T-helper 1 cell treated with Interleukin-12 subunit alpha and Interleukin-12 subunit beta and Interleukin-4 antibody, amounts not matched to agents 30 ng/mL and 1 ng/mL, for 36 hours (primary cell): ENCODE measurements around the gene MPP3. TPM values are rescaled to one million over a fixed set of nuclear protein-coding genes. Genes with fewer than 3 reads are reported as not detected.
"Not testable (repeated sequence)": the region's sequence is repeated elsewhere in the genome, so short reads cannot be mapped to it uniquely, and the experiment has no call there.

Experiments
- intact Hi-C: fragments of 100-400 bp; cut with micrococcal nuclease; formaldehyde crosslinking; loops from one replicate; pipeline ENCODE4 v1.15.1; 2024
- total RNA-seq: library from RNA; stranded (reverse); gene quantifications from 2 replicates; pipeline ENCODE4 v1.2.3, GENCODE V29; 2022

Gene MPP3
- total RNA-seq: not detected in 2 replicates

GRCh38 chr17:43832976-43833829 lies at the start of gene MPP3:
Gene MPP3, minus strand, starts transcription at chr17:43833146. Its CDS starts 1,240 bp downstream, at chr17:43831906.
- intact Hi-C loops: loop anchor here (5.0 kb wide), 1 partner anchor 56 kb away; the partner anchor contains the start of gene DUSP3

GRCh38 chr17:43881758-43882505 lies 49.0 kb upstream of the MPP3 start:
- intact Hi-C loops: no loop called here

- intact Hi-C loops: no loop called here
These were observed 48.2 kb upstream of the MPP3 start for GRCh38 chr17:43881181-43881580.

DNA sequence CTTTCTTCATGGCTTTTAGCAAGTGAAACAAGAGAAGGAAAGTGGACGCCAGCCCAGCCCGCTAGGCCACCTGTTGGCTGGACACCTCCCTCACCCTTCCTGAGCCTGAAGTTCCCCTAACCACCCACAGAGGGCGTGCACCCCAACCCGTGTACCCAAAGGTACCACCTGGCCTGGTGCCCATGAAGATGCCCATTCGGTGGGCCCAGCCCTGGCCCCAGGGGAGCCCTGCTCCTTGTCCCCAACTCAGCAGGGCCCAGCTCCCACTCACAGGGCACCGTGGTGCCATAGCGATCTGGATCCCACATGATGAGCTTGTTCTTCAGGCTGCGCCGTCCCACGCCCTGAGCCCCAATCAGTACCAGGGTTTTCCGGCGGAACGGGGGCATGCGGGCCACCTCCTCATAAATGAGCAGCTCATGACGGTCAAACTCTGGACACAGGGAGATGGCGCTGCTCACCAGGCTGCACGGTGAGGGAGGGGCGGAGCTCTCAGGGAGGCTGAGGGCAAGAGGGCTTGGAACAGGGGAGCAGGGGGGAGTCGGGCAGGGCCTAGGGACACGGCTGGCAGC lies 47.6 kb upstream of the MPP3 start:
- intact Hi-C loops: no loop called here

- intact Hi-C loops: no loop called here
These were observed 46.9 kb upstream of the MPP3 start for GRCh38 chr17:43879723-43880419.

DNA sequence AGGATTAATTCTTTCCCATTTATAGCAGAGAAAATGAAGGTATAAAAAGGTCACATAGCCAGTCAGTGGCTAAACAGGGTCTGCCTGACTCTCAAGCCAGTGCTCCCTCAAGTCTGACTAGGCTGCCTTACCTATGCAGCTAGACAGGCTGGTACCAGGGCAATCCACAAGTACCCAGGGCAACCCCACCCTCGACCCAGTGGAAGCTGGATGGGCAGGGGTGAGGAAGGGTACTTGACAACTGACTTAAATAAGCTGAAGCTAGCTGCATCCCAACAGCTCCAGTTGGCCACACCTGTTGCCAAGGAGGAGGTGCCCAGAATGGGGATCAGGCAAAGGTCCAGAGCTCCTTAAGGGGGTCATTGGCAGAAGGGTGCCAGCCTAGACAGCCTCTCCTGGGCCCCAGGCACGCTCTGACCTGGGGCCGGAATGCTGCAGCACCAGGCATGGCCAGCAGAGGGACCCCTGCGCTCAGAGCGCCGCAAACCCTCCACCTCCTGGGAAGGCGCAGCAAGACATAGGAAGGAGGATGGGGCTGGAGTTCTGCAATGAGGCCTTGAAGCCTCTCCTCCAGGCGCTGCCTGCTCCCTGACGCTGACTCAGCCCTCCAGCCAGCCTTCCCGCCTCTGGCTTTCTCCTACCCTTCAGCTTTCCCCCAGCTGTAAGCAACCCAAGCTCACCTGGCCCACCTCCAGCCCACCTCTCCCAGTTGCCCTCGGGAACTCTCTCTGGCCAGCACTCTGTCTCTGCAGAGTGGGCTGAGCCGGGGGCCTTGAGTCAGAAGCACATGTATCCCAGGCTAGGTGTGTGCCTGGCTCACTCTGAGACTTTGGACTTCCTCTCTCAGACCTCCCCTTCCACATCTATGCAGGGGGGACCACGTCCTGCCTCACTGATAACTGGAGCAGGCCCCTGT lies 45.6 kb upstream of the MPP3 start:
- intact Hi-C loops: loop anchor here (1.0 kb wide), 2 partner anchors 117 to 163 kb away; no protein-coding TSS in a partner anchor

DNA sequence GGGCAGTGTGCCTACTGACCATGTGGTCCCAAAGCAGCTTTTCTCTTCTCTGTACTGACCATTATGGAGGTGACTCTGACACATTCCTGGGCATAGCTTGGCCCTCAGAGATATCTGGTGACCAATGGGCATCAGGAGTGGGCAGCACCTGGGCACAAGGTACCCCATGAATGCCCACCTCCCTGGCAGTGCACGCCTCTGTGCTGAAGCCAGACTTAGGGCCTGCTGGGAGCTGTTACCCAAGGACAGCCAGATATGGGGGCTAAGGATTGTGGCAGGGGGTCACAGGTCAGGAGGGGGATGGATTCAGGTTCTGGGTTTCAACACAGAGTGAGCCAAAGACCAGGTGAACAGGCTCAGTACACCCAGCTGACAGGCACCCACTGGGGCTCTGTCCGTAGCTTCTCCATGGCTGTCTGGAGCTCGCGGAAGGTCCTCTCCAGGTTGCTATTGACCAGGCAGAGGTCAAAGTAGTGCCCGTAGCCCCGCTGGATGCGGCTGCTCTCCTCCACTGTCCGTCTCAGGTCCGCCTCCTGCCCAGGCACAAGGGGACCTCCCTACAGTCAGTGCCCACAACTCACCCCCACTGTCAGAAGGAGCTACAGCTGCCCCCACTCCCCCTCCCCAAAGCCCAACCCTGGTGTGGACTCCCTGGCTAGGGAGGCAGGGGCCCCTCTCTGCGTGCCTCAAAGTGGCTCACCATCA lies 44.7 kb upstream of the MPP3 start:
- intact Hi-C loops: loop anchor here (1.0 kb wide), 2 partner anchors 118 to 164 kb away; no protein-coding TSS in a partner anchor

DNA sequence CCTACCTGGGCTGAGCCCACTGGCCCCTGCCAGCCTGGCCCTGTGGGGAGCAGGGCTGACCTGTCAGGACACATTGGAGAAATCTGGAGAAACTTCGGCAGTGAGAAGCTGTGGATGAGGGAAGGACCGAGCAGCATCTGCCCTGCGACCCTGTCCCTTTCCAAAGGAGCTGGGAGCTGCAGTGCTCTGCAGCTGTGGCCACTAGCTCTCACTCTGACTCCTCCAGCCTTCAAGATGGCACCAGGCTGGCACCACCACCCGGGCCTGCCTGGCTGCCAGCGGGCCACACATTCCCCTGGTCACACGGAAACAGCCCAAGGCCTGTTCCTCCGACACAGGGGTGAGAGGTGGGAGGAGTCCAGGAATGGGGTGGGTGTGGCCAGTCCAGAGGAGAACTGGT lies 44.1 kb upstream of the MPP3 start:
- intact Hi-C loops: no loop called here

- intact Hi-C loops: no loop called here
These were observed 42.7 kb upstream of the MPP3 start for GRCh38 chr17:43875476-43876147.

DNA sequence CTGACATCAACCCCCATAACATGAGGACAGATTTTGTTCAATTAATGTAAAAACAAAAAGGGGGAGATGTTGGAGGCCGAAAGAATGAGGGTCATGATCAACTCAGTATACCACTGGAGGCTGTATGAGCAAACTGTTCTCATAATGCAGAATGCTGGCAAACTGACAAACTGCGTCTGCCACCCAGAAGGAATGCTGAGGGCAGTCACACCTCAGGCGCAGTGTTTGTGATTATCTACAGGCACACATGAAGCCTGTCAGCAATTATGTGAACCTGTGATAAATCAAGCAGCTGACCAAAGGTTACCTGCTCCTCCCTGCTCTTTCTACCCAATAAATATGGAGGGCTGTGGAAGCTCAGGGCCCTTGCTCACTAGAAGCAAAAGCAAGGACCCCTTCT lies 41.3 kb upstream of the MPP3 start:
- intact Hi-C loops: no loop called here

DNA sequence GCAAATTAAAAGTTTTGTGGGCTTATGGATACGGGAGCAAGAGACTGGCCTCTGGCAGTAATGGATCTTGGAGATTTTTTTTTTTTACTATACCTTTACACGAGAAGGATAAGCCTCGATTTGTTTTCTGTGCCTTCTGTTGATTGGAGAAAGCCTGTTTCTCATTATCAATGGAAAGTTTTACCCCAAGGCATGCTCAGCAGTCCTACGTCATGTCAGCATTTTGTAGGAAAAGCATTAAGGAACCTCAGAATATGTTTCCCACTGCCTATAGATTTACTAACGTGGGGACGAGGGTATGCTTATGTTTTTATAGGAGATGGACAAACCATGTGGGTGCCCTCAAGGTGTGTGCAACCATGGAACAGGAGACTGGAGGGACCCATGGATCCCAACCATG lies 40.9 kb upstream of the MPP3 start:
- intact Hi-C loops: no loop called here

GRCh38 chr17:43873091-43873490 lies 40.1 kb upstream of the MPP3 start:
- intact Hi-C loops: no loop called here

DNA sequence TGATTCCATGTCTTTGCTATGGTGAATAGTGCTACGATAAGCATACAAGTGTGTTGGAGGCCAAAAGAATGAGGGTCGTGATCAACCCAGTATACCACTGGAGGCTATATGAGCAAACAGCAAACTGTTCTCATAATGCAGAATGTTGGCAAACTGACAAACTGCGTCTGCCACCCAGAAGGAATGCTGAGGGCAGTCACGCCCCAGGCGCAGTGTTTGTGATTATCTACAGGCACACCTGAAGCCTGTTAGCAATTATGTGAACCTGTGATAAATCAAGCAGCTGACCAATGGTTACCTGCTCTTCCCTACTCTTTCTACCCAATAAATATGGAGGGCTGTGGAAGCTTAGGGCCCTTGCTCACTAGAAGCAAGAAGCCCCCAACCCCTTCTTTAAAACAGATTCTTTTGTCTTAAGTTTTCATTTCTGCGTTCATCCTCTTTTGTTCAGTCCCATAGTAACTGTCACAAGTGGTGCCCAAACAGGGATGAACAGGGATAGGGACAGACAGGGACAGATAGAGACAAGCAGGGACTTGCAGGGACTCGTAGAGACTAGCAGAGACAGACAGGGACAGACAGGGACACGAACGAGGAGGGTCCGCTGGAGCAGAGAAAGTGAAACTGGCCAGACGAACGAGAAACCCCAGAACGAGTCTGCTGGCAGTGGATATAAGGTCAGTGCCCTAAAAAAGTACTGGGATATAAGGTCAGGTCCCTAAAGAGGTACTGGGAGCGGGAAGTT lies 39.2 kb upstream of the MPP3 start:
- intact Hi-C loops: no loop called here

DNA sequence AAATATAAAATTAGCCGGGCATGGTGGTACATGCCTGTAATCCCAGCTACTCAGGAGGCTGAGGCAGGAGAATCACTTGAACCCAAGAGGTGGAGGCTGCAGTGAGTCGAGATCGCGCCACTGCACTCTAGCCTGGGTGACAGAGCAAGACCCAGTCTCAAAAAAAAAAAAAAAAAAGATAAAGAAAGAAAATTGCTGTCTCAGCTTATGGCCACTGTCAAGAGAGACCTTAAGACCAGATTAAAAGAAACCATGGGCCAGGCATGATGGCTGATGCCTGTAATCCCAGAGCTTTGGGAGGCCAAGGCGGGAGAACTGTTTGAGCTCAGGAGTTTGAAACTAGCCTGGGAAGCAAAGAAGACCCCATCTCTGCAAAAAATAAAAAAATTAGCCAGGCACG lies 36.1 kb upstream of the MPP3 start:
- intact Hi-C loops: not testable (repeated sequence)

DNA sequence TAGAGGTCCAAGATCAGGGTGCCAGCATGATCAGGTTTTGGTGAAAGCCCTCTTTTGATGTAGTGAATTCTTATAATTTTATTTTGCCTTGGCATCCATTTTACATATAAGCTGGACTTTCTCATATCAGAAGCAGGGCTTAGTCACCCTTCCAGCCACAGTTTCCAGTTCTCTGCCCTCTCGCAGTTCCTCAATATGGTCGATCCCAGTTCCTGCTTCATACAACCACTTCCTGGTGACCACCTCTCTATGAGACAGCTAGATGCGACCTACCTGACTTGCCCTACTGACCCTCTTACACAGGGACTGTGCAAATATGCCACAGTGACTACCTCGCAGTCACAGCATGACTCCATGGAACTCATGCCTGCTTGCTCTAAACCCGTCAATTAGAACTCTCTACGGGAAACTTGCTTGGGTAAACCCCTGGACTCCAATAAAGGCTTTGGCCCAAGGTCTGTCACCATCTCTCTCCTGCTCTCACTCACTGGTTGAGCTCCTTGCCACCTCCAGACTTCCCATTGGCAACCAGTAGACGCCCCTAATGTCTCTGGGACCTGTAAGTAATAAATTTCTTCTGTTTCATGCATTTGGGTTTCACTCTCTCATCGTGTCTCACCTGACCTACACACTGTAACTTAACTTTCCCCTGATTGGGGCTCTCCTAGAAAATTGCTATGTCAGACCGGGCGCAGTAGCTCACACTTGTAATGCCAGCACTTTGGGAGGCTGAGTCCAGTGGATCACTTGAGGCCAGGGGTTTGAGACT lies 35.5 kb upstream of the MPP3 start:
- intact Hi-C loops: no loop called here

GRCh38 chr17:43864161-43864984 lies 31.4 kb upstream of the MPP3 start:
- intact Hi-C loops: no loop called here

- intact Hi-C loops: no loop called here
These were observed 29.0 kb upstream of the MPP3 start for GRCh38 chr17:43861960-43862359.
